Hematopoietic multipotent progenitor cell treated with erythropoietin and hydrocortisone succinate and interleukin-3 and kit ligand, for 15 days (in vitro differentiated cells): ENCODE results near the gene MYLIP.

ENCODE experiments used
- DNase-seq: peaks from one replicate; pipeline ENCODE4 v3.0.0-alpha.2; 2015; ENCODE audit warnings: low spot score

MYLIP gene

GRCh38 chr6:16128759-16129622 is at the start of gene MYLIP:
MYLIP (plus strand) TSS chr6:16129086; CDS start chr6:16129323, 237 bp downstream.
- peak; percentile 96 for DNase-seq

DNA sequence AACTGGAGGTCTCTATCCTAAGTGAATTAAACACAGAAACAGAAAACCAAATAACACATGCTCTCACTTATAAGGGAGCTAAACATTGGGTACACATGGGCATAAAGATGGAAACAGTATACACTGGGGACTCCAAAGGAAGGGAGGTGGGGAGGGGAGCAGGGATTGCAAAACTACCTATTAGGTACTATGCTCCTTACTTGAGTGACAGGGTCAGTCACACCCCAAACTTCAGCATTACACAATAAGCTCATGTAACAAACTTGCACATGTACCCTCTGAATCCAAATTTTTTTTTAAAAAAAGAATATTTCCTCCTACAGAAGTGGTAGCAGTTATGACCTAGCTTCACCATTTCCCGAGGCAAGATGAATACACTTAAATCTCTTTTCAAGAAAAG is 49.5 kb upstream of the MYLIP start:
- DNase-seq = no peak

- no peak for DNase-seq
These were observed 48.7 kb upstream of the MYLIP start for GRCh38 chr6:16080204-16080603.

GRCh38 chr6:16081326-16081725 is 47.6 kb upstream of the MYLIP start:
- DNase-seq = no peak

DNA sequence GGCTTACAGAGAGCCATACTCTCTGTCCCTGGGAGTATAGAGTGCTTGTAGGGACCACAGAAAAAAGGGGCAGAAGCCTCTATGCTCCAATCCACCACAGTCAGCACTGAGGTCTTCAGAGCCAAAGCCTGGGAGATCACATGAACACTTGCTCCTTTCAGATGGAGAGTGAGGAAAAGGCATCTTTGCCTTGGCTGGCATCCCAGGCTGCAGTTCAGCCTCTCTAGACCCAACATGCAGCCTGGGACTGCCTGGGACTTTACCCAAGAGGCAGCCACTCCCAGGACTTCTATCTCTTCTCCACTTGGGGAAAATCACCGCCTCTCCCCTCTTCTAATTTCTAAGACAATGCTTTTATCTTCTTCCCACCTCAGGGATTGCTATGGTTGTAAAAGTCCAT is 46.5 kb upstream of the MYLIP start:
- no peak for DNase-seq

DNA sequence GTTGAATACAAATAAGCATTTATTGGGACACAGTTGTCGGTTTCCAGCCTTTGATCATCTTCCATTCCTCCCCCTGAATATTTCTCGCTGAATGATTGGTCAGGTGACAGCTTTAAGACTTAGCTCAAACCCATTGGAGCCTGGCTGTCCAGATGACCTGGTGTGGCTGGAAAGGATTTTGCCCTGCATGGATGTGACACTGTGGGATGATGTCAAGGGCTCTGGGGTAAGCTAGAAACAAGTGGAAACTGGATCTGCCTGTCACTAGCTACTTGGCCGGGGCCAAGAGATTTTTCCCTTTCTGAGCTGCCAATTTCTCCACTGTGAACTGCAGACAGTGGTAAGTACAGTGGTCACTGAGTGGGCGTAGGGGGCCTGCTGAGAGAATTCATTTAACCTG is 41.9 kb upstream of the MYLIP start:
- no peak for DNase-seq

GRCh38 chr6:16087386-16087785 is 41.5 kb upstream of the MYLIP start:
- DNase-seq = no peak

DNA sequence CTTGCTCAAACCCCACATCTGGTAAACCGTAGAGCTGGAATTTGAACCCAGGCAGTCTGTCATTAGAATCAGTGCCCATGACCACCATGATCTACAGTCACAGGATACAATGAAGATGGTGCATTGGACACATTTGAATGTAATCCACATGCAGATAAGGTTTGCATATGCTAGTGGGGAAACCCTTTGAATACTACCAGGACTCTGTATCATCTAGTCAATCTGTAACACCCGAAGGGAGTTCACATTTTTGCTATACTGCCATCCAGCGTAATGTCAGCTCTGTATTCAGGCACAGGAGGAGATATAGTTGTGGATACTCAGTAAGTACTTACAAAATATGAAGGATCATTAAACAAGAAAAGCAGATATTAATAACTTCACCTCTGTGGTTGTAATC is 40.5 kb upstream of the MYLIP start:
- no peak for DNase-seq

DNA sequence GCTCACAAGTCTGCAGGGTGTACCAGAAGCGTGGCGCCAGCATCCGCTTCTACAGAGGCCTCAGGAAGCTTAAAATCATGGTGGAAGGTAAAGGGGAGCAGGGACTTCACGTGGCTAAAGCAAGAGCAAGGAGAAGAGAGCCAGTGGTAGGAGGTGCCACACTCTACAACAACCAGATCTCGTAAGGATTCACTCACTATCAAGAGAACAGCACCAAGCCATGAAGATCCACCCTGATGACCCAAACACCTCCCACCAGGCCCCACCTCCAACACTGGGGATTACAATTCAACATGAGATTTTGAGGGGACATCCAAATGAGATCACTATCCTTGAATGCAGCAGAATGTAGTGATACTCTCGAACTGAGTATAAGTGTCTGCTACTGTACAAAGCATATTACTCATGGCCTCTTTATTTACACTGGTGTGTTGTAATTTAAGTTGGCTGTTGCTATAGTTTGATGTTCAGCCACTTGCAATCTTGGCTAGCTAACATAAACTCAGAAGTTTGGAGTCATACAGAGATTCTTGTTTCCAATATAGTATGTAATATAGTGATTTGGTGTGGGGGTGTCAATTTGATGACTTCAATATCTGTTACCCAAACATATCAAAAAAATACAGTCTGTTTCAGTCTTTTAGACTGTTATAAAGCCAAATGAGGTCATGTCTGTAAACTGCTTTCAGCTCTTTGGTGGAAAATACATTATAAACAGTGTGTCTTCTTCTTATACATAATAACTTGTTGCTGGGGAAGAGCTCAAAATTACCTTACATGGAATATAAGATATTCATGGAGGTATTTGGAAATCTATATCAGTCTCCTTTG is 39.4 kb upstream of the MYLIP start:
- no peak for DNase-seq

DNA sequence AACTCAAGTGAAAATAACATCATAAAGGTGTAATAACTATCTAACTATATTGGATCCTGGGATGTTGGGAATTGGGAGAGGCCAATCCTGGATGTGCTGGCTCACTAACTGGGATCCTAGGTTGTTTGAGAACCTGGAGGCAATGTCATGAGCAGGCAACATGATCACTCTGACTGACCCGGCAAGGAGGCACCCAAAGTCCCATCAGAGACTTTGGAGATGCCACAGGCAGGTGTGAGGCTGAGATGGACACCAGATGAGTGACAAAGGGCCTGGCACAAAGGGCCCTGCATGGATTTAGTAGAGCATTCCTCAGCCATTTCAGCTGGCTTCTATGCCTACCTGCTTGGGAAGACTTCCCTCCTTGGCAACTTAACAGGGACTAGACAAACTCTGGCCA is 38.4 kb upstream of the MYLIP start:
- DNase-seq = no peak

DNA sequence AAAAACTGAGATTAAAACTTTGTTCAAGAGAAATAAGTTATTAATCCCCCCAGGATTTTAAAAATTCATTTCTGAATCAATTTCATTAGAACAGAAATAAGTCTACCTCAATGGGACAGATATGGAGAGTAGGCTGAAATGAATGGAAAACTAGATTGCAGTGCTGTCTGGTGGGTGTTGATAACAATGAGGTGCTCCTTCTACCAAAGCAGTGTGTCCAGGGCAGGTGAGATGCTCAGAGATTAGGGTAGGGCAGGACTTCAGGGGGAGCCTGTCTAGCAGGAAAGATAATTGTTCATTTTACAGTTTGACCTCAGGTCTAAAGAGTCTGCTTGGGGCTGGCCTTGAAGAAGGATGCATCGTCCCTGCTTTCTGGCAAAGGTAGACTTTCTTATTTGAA is 38.0 kb upstream of the MYLIP start:
- DNase-seq = no peak

- no peak for DNase-seq
These were observed 36.7 kb upstream of the MYLIP start for GRCh38 chr6:16092140-16092539.

DNA sequence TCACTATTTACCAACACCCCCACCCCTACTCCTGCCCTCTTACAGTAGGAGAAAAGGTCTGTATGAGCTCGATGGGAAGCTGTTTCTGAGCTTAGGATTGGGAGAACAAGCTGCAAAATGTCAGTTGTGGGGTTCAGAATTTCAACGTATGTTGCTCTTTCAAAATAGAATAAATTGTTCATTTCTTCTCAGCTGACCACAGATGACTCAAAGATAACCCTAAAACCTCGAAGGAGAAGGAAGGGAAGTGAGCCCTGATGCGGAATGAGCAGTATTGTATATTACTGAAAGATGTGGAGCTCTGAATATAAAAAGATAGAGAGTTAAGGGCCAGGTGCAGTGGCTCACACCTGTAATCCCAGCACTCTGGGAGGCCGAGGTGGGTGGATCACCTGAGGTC is 35.9 kb upstream of the MYLIP start:
- DNase-seq = no peak

GRCh38 chr6:16095180-16095579 is 33.7 kb upstream of the MYLIP start:
- DNase-seq = no peak

- DNase-seq = no peak
These were observed 31.3 kb upstream of the MYLIP start for GRCh38 chr6:16097382-16098171.

GRCh38 chr6:16098211-16098610 is 30.7 kb upstream of the MYLIP start:
- no peak for DNase-seq

DNA sequence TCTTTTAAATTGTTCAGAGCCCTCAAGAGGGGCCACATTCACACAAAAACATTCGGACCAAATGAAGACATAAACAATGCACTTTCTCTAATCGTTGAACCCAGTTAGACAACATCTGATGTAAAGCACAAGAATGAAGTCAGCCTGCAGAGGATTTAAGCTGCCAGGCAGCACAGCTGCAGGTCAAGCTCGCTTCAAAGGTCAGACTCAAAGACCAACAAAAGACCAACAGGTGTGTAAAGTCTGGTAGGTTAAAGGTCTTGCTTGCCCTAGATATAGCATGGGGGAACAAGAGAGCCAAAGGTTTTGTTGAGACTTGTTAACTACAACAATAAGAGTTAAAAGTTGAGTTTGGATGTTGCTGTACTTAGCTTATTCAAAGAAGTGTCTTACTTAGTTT is 26.7 kb upstream of the MYLIP start:
- DNase-seq = no peak

GRCh38 chr6:16103722-16104121 is 25.2 kb upstream of the MYLIP start:
- no peak for DNase-seq

- DNase-seq = no peak
These were observed 24.1 kb upstream of the MYLIP start for GRCh38 chr6:16104624-16105433.

GRCh38 chr6:16105854-16106253 is 23.0 kb upstream of the MYLIP start:
- no peak for DNase-seq

- no peak for DNase-seq
These were observed 21.7 kb upstream of the MYLIP start for GRCh38 chr6:16106991-16107787.
